Measurements from ENCODE around the gene BDH2. TPM values are rescaled to one million over a fixed set of nuclear protein-coding genes. Genes with fewer than 3 reads are reported as not detected.

Gene BDH2
- total RNA-seq: 27.2 TPM
- long read RNA-seq, transcript BDH2-201 (10 exons, 1,126 nt): major isoform, 10 of 13 reads
- long read RNA-seq, partial matches to known transcripts: 1 of 13 reads
- long read RNA-seq, other reads (novel, unspliced or antisense): 1 of 13 reads

DNA sequence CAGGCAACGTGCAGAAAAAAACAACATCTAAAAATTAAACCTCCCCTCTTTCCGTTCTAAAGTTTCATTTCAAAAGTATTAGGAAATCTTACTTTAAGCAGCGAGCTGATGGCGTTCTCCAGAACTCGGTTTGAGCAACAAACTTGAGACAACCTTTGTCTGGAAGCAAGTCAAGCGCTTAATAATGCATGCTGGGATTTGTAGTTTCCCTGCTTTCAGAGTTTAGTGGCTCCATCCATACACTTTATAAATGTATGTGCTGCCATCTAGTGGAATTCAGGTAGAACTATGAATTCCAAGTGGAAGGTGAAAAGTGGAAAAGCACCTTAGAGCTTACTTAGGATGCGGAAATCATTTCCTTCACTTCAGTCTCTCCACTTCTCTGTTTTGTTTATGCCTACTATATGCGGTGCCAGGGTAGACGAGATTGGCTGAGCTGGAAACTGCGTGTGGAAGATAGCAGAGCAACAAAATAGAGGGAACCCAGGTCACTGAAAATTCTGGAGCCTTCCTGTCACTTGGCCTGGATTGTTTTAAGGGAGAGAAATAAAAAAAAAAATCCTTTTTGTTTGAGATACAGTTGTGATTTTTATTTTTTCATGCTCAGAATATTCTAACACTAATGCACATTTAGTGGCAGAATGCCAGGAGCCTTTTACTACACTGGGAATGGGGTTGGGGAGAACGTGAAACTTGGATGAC, at the start of gene BDH2:
TSS of gene BDH2 (minus strand) at position 144 of the 702 bp plus-strand sequence. CDS start 3,580 bp downstream, outside the sequence.
- intact Hi-C loops (cut with micrococcal nuclease): loop anchor here (10.0 kb wide), 1 partner anchor 675 kb away; no protein-coding TSS in a partner anchor
- no peak for DNase-seq
- H3K9me3 ChIP-seq (replicated peaks): no peaks in the 10 kb centered on the region

DNA sequence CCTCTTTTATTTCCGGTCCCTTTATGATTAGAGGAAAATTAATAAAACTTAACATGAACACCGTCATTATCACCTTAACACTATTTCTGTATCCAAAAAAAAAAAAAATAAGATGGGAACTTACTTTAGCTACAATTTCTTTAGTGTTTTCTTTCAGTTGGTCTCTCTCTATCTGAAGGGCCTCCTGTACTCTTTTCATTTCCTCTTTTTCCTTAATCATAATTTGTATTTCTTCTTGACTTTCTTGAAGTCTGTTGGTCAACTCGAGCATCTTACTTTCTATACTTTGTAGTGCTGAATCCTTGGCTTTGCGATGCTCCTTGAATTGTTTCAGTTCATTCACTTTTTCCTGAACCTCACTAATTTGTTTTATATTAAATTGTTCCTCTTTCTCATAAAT, 45.3 kb upstream of the BDH2 start:
- Histone ChIP-seq H3K27me3 (ENCODE audit: low read depth) (no peaks in the 10 kb centered on the region), H3K9me3 (replicated peaks) (no peaks in the 10 kb centered on the region), H3K36me3 (no peaks in the 10 kb centered on the region), H3K27ac (replicated peaks) (no peak overlapping the region), H3K4me3 (no peak overlapping the region), H3K4me1 (no peaks in the 10 kb centered on the region)
- DNase-seq: no peak
- TF ChIP-seq, protein P1, sequence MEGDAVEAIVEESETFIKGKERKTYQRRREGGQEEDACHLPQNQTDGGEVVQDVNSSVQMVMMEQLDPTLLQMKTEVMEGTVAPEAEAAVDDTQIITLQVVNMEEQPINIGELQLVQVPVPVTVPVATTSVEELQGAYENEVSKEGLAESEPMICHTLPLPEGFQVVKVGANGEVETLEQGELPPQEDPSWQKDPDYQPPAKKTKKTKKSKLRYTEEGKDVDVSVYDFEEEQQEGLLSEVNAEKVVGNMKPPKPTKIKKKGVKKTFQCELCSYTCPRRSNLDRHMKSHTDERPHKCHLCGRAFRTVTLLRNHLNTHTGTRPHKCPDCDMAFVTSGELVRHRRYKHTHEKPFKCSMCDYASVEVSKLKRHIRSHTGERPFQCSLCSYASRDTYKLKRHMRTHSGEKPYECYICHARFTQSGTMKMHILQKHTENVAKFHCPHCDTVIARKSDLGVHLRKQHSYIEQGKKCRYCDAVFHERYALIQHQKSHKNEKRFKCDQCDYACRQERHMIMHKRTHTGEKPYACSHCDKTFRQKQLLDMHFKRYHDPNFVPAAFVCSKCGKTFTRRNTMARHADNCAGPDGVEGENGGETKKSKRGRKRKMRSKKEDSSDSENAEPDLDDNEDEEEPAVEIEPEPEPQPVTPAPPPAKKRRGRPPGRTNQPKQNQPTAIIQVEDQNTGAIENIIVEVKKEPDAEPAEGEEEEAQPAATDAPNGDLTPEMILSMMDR (IDR thresholded peaks at IDR 0.05; ENCODE audit: borderline replicate concordance): no peak
- intact Hi-C loops (cut with micrococcal nuclease): no loop called here

More for the DNA sequence above, at the start of gene BDH2:
- H3K36me3 ChIP-seq: peaks cover 4% of the 10 kb centered on the region
- peaks cover 43% of the 10 kb centered on the region for H3K4me1 ChIP-seq
- H3K27me3 ChIP-seq (ENCODE audit: low read depth): no peaks in the 10 kb centered on the region
- H3K27ac ChIP-seq (replicated peaks): peak within 1 kb of the TSS; percentile 78
- TF ChIP-seq, protein P1 (IDR thresholded peaks at IDR 0.05; ENCODE audit: borderline replicate concordance): peak; percentile 86
- peak within 1 kb of the TSS; percentile 70 for H3K4me3 ChIP-seq

DNA sequence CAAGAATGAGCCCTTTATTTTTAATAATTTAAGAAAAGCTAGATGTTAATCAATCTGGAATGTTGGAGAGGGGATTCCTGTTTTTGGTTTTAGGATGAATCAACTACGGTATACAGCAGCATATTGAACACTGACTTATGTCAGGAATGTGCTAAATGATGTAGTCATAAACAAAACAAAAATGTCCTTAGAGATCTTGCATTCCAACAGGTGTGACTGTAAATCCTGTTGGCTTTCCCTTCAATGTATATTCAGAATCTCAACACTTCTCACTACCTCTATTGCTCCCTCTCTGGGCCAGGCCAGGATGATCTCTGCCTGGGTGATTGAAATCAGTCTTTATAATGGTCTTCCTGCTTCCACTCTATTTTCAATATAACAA, 37.8 kb upstream of the BDH2 start:
- Histone ChIP-seq H3K36me3 (no peaks in the 10 kb centered on the region), H3K4me3 (no peak overlapping the region), H3K27ac (replicated peaks) (no peak overlapping the region), H3K4me1 (no peaks in the 10 kb centered on the region), H3K9me3 (replicated peaks) (no peaks in the 10 kb centered on the region), H3K27me3 (ENCODE audit: low read depth) (no peaks in the 10 kb centered on the region)
- DNase-seq: no peak
- TF ChIP-seq, protein P1 (IDR thresholded peaks at IDR 0.05; ENCODE audit: borderline replicate concordance): no peak
- intact Hi-C loops (cut with micrococcal nuclease): no loop called here

DNA sequence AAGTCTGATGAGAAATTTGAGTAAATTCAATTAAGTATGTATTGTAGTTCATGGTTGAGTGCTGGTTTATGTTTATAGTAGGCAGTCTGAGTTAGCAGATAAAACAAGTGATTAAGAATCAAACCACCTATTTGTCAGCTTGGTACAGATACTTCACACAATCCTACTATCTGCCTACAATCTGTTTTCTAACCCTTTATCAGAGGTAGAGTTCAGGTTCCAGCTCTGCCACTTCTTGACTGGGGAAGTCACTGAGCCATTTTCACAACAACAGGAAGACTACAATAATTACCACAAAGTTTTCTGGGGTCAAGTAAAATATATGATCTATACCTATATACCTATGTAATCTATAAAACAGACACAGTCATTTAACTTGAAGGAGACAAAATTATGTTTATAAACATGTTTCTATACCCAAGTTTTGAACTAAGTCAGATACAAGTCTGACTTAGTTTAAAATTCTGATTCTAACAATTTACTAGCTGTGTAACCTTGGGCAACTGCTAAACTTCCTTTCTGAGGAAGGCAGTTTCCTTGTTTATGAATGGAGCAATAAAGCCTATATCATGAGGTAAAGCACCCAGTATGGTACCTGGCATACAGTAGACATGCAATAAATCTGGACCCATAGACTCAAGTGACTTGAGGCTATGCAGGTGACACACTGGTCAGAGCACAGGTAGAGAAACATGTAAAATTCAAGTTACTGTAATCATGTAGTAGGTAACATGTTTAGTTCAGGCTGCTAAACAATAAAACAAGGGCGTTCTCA, 37.2 kb upstream of the BDH2 start:
- H3K4me3 ChIP-seq: no peak overlapping the region
- H3K27me3 ChIP-seq (ENCODE audit: low read depth): no peaks in the 10 kb centered on the region
- H3K9me3 ChIP-seq (replicated peaks): no peaks in the 10 kb centered on the region
- TF ChIP-seq, protein P1 (IDR thresholded peaks at IDR 0.05; ENCODE audit: borderline replicate concordance): no peak
- no peak overlapping the region for H3K27ac ChIP-seq (replicated peaks)
- no peaks in the 10 kb centered on the region for H3K36me3 ChIP-seq
- no peaks in the 10 kb centered on the region for H3K4me1 ChIP-seq
- intact Hi-C loops (cut with micrococcal nuclease): no loop called here
- DNase-seq: no peak

DNA sequence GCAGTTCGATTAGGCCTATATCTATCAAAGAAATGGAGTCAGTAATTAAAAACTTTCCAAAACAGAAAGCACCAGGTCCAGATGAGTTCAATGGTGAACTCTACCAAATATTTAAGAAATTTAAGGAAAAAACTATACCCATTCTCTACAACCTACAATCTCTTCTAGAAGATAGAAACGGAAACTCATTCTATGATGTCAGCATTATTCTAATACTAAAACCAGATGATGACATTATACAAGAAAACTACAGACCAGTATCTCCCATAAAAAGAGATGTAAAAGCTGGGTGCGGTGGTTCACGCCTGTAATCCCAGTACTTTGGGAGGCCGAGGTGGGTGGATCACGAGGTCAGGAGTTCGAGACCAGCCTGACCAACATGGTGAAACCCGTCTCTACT, 29.5 kb upstream of the BDH2 start:
- H3K27me3 ChIP-seq (ENCODE audit: low read depth): no peaks in the 10 kb centered on the region
- H3K9me3 ChIP-seq (replicated peaks): peaks cover 28% of the 10 kb centered on the region
- DNase-seq: no peak
- H3K27ac ChIP-seq (replicated peaks): no peak overlapping the region
- intact Hi-C loops (cut with micrococcal nuclease): no loop called here
- TF ChIP-seq, protein P1 (IDR thresholded peaks at IDR 0.05; ENCODE audit: borderline replicate concordance): no peak
- no peaks in the 10 kb centered on the region for H3K4me1 ChIP-seq
- H3K4me3 ChIP-seq: no peak overlapping the region
- H3K36me3 ChIP-seq: no peaks in the 10 kb centered on the region

Measured in left ventricle myocardium inferior (tissue), 1 donor.